ENCODE data around the gene UBAP1.
"Not testable (repeated sequence)": the region's sequence is repeated elsewhere in the genome, so short reads cannot be mapped to it uniquely, and the experiment has no call there.

Gene UBAP1

GRCh38 chr9:34271265-34272006 lies 92.6 kb downstream of the UBAP1 start:
- FAIRE-seq, result no peak

DNA sequence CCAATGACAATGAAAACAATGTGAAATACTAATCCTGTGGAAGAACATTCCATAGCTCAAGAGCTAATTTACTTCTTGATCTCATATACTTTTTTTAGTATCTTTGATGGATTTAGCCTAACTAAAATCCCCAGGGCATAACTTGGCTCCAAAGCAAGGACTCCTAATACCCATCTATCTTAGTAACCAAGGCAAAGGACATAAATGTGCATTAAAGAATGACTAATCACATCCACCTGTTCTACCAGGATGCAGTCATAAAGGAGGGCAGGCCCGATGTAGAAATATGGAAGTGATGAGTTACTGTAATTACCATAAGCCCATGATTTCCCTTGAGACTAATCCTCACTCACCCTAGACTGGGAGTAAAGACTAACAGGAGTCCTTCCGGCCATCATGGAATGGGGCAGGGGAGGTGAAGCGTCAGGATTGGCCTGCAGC lies 93.3 kb downstream of the UBAP1 start:
- FAIRE-seq, result no peak

GRCh38 chr9:34273588-34273987 lies 94.7 kb downstream of the UBAP1 start:
- FAIRE-seq, result not testable (repeated sequence)

GRCh38 chr9:34275811-34276210 lies 97.0 kb downstream of the UBAP1 start:
- FAIRE-seq, result no peak

- no peak for FAIRE-seq
These were observed 97.9 kb downstream of the UBAP1 start for GRCh38 chr9:34276772-34277171.

- no peak for FAIRE-seq
These were observed 100.6 kb downstream of the UBAP1 start for GRCh38 chr9:34279411-34279810.

- no peak for FAIRE-seq
These were observed 103.3 kb downstream of the UBAP1 start for GRCh38 chr9:34282096-34282495.

DNA sequence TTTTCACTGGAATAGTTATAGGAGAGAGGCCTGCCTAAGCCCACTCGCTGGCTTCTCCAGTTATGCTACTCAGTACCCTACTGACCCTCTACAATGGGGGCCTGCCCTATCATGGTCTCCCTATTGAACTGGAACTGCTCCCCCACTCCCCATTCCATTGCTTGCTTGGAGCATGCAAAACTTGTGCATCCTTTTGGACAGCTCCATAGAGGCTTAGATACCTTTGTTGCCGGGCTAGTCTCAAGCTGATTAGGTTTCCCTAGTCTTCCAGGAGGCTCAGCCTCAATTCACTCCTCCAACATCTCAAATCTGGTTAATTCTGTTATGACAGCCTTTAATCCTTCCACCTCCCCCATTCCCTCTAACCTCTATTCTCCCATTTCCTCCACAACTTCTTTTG lies 110.3 kb downstream of the UBAP1 start:
- FAIRE-seq, result no peak

GRCh38 chr9:34291023-34291422 lies 112.2 kb downstream of the UBAP1 start:
- no peak for FAIRE-seq

DNA sequence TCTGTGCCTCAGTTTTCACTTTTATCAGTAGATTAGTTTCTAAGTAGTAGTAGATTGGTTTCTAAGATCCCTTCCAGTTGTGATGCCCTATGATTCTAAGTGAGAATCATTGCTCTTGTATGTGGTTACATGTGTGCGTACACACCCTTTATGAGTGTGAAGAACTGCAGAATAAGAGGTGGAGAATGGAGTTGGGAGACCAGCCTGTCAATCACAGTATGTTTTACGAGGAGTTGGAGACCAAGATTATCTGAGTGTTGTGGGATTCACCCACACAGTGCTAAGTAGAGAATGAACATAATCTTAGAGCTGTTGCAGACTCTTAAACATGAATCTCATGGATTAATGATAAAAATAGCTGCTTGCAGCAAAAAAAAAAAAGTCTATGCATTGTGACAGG lies 112.6 kb downstream of the UBAP1 start:
- FAIRE-seq, result no peak

DNA sequence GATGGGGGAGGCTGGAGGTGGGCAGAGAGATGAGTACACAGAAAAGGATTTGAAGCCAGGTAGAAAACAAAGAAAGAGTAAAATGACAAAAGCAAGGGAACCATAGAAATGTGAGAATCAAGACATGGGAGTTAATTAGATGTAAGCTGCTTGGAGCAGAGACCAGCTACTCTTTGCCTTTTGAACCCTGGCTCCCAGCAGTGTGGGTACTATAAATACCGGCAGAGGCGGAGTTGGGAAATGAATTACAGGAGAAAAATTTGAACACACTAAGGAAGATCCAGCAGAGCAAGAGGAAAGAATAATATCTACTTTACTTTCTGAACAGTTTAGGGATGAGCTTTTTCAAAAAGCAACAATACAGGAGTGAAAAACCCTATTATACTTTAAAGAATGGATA lies 113.7 kb downstream of the UBAP1 start:
- FAIRE-seq, result no peak

DNA sequence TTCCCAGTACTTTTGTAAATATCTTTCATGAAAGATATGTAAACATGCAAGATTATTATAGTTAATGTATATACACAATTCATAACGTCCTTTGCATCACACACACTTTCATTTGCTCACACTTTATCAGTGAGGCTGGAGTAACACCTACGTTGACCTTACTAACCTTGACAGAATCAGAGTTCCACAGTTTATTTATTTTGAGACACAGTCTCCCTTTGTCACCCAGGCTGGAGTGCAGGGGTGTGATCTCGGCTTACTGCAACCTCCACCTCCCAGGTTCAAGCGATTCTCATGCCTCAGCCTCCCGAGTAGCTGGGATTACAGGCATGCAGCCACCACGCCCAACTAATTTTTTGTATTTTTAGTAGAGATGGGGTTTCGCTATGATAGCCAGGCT lies 122.2 kb downstream of the UBAP1 start:
- not testable (repeated sequence) for FAIRE-seq

All from TTC549 (cell line).